WTC11 (cell line): Measurements from ENCODE around the gene SNAP29. TPM values are rescaled to one million over a fixed set of nuclear protein-coding genes. Genes with fewer than 3 reads are reported as not detected.

ENCODE experiments used
- ATAC-seq: fragments of 200-7000 bp; cut with Tn5 transposase; 2 replicates; pipeline ENCODE4 v1.10.0; 2021; ENCODE audit warnings: mild to moderate bottlenecking, moderate library complexity
- CTCF ChIA-PET: fragments of 300-600 bp; sonication (Branson Sonifier 250); formaldehyde crosslinking; loops from one replicate; lab custom pipeline; 2021; ENCODE audit warnings: antibody characterized with exemption; lab: Charles Lee
- POLR2A ChIA-PET: fragments of 350-600 bp; sonication (Branson Sonifier 250); formaldehyde crosslinking; loops from one replicate; lab custom pipeline; 2021; ENCODE audit warnings: antibody characterized with exemption; lab: Charles Lee
- DNase-seq: peaks from one replicate; pipeline ENCODE4 v3.0.0; 2021; ENCODE audit warnings: low spot score
- H3K27ac Mint-ChIP-seq: 2 replicates; pipeline ENCODE4 v1.8.0; 2021; ENCODE audit warnings: mixed read lengths
- H3K27me3 Mint-ChIP-seq: 2 replicates; pipeline ENCODE4 v1.8.0; 2021; ENCODE audit warnings: low read depth, mild to moderate bottlenecking, moderate library complexity, mixed read lengths
- H3K36me3 Mint-ChIP-seq: 2 replicates; pipeline ENCODE4 v1.8.0; 2021; ENCODE audit warnings: mixed read lengths
- H3K4me1 Mint-ChIP-seq: 2 replicates; pipeline ENCODE4 v1.8.0; 2022; ENCODE audit warnings: mixed read lengths
- H3K4me3 Mint-ChIP-seq: 2 replicates; pipeline ENCODE4 v1.8.0; 2021; ENCODE audit warnings: mild to moderate bottlenecking, moderate library complexity, mixed read lengths
- H3K9me3 Mint-ChIP-seq: 2 replicates; pipeline ENCODE4 v1.8.0; 2021; ENCODE audit warnings: mixed read lengths
- FOXK1 ChIP-seq: sonication (generic); formaldehyde crosslinking; IDR thresholded peaks from 2 replicates; pipeline ENCODE4 v1.8.0; 2022; ENCODE audit warnings: mild to moderate bottlenecking, moderate library complexity, missing genetic modification reagents
- IRF2 ChIP-seq: sonication (generic); formaldehyde crosslinking; IDR thresholded peaks from 2 replicates; pipeline ENCODE4 v1.8.0; 2022; ENCODE audit warnings: low read depth, missing genetic modification reagents, borderline replicate concordance
- MYBL2 ChIP-seq: sonication (generic); formaldehyde crosslinking; IDR thresholded peaks from 2 replicates; pipeline ENCODE4 v1.8.1; 2023; ENCODE audit warnings: mild to moderate bottlenecking, moderate library complexity, missing genetic modification reagents
- NFYB ChIP-seq: sonication (generic); formaldehyde crosslinking; conservative IDR thresholded peaks from 2 replicates; pipeline ENCODE4 v1.8.0; 2022; ENCODE audit warnings: low read depth, missing genetic modification reagents
- NR1H2 ChIP-seq: sonication (generic); formaldehyde crosslinking; IDR thresholded peaks from 2 replicates; pipeline ENCODE4 v1.9.0; 2021; ENCODE audit warnings: mild to moderate bottlenecking, moderate library complexity, missing genetic modification reagents
- SMAD3 ChIP-seq: sonication (generic); formaldehyde crosslinking; IDR thresholded peaks from 2 replicates; pipeline ENCODE4 v1.8.0; 2022; ENCODE audit warnings: missing genetic modification reagents, mild to moderate bottlenecking, borderline replicate concordance
- ZNF263 ChIP-seq: sonication (generic); formaldehyde crosslinking; IDR thresholded peaks from 2 replicates; pipeline ENCODE4 v1.8.1; 2022; ENCODE audit warnings: low read depth, mild to moderate bottlenecking, moderate library complexity, missing genetic modification reagents
- ZNF317 ChIP-seq: sonication (generic); formaldehyde crosslinking; IDR thresholded peaks from 2 replicates; pipeline ENCODE4 v1.8.1; 2023; ENCODE audit warnings: low read depth, mild to moderate bottlenecking, moderate library complexity, missing genetic modification reagents, borderline replicate concordance
- ZNF396 ChIP-seq: fragments of 250-450 bp; sonication (Bioruptor Pico); IDR thresholded peaks from 2 replicates; pipeline ENCODE4 v1.8.0; 2021; ENCODE audit warnings: mild to moderate bottlenecking, moderate library complexity, borderline replicate concordance
- total RNA-seq: library from RNA; stranded (reverse); gene quantifications from 3 replicates; pipeline ENCODE4 v1.2.3, GENCODE V29; 2021
- TF ChIP-seq, protein P1 (sequence below): fragments of 200-600 bp; IDR thresholded peaks from 2 replicates; pipeline ENCODE4 v1.8.0; 2022; ENCODE audit warnings: antibody characterized with exemption
- TF ChIP-seq, protein P2 (sequence below): sonication (generic); formaldehyde crosslinking; IDR thresholded peaks from 2 replicates; pipeline ENCODE4 v1.8.1; 2022; ENCODE audit warnings: mild to moderate bottlenecking, missing genetic modification reagents, moderate library complexity, borderline replicate concordance
- TF ChIP-seq, protein P3 (sequence below): fragments of 250-450 bp; sonication (Bioruptor Pico); IDR thresholded peaks from 2 replicates; pipeline ENCODE4 v1.9.0; 2021; ENCODE audit warnings: mild to moderate bottlenecking
- TF ChIP-seq, protein P4 (sequence below): sonication (generic); formaldehyde crosslinking; IDR thresholded peaks from 2 replicates; pipeline ENCODE4 v1.8.1; 2022; ENCODE audit warnings: low read depth, mild to moderate bottlenecking, moderate library complexity, missing genetic modification reagents, borderline replicate concordance
- TF ChIP-seq, protein P5 (sequence below): sonication (generic); formaldehyde crosslinking; IDR thresholded peaks from 2 replicates; pipeline ENCODE4 v1.8.1; 2023; ENCODE audit warnings: mild to moderate bottlenecking, missing genetic modification reagents, moderate library complexity
- TF ChIP-seq, protein P6 (sequence below): sonication (generic); formaldehyde crosslinking; IDR thresholded peaks from 2 replicates; pipeline ENCODE4 v1.8.0; 2023; ENCODE audit warnings: missing genetic modification reagents, mild to moderate bottlenecking, borderline replicate concordance

The SNAP29 gene
- total RNA-seq, 1 experiment from 2014 or later = 14.7 TPM

DNA sequence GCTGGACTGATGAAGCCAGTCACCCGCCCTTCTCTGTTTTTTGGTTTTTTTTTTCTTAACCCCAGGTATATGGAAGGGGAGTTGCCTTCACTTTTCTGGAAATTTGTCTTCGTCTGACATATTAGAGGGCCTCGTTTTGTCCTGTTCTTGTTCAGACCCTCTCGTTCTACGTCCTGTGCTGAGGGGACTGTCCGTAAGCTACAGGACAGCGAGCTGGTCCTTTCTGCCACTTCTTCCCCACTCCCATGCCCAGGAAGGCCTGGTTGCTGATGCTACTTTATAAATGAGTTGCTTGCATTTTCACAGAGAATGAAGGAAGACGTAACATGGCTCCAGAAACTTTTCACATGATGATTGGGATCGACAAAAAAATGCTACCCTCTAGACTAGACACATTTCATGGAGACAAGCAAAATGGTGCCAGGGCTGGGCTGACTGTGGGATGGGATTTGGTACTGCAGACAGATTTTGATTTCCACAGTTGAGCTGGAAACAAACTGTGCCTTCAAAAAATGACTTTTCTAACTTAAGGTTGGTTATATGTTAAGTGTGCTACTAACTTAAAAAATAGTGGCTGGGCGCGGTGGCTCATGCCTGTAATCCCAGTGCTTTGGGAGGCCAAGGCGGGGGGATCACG is 31.2 kb downstream of the SNAP29 start:
- H3K4me3 Mint-ChIP-seq = no peak overlapping the region
- H3K36me3 Mint-ChIP-seq = peaks cover 5% of the 10 kb centered on the region; the same call in 1 of the 2 replicates
- ATAC-seq (no peak), DNase-seq (no peak)
- H3K4me1 Mint-ChIP-seq = peaks cover 3% of the 10 kb centered on the region; the same call in 1 of the 2 replicates
- H3K27ac Mint-ChIP-seq = no peak overlapping the region; the same call in 1 of the 2 replicates
- POLR2A ChIA-PET = no interaction called here
- CTCF ChIA-PET = interaction anchor here (0.6 to 1.2 kb wide), 2 partner anchors 57 to 213 kb away, joined by 3 read pairs; no protein-coding TSS in a partner anchor
- H3K27me3 Mint-ChIP-seq = no peaks in the 10 kb centered on the region
- H3K9me3 Mint-ChIP-seq = no peaks in the 10 kb centered on the region
- no peak for TF ChIP-seq IRF2 (CRISPR knock-in tag)
- TF ChIP-seq MYBL2 (CRISPR knock-in tag) = no peak
- TF ChIP-seq, protein P1, sequence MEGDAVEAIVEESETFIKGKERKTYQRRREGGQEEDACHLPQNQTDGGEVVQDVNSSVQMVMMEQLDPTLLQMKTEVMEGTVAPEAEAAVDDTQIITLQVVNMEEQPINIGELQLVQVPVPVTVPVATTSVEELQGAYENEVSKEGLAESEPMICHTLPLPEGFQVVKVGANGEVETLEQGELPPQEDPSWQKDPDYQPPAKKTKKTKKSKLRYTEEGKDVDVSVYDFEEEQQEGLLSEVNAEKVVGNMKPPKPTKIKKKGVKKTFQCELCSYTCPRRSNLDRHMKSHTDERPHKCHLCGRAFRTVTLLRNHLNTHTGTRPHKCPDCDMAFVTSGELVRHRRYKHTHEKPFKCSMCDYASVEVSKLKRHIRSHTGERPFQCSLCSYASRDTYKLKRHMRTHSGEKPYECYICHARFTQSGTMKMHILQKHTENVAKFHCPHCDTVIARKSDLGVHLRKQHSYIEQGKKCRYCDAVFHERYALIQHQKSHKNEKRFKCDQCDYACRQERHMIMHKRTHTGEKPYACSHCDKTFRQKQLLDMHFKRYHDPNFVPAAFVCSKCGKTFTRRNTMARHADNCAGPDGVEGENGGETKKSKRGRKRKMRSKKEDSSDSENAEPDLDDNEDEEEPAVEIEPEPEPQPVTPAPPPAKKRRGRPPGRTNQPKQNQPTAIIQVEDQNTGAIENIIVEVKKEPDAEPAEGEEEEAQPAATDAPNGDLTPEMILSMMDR = no peak
- TF ChIP-seq ZNF263 (CRISPR knock-in tag) = no peak
- TF ChIP-seq NR1H2 = no peak
- no peak for TF ChIP-seq ZNF317 (CRISPR knock-in tag)
- TF ChIP-seq, protein P2, sequence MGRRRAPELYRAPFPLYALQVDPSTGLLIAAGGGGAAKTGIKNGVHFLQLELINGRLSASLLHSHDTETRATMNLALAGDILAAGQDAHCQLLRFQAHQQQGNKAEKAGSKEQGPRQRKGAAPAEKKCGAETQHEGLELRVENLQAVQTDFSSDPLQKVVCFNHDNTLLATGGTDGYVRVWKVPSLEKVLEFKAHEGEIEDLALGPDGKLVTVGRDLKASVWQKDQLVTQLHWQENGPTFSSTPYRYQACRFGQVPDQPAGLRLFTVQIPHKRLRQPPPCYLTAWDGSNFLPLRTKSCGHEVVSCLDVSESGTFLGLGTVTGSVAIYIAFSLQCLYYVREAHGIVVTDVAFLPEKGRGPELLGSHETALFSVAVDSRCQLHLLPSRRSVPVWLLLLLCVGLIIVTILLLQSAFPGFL = no peak
- TF ChIP-seq NFYB (CRISPR knock-in tag) = no peak
- TF ChIP-seq, protein P3, sequence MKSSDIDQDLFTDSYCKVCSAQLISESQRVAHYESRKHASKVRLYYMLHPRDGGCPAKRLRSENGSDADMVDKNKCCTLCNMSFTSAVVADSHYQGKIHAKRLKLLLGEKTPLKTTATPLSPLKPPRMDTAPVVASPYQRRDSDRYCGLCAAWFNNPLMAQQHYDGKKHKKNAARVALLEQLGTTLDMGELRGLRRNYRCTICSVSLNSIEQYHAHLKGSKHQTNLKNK (CRISPR knock-in tag) = no peak
- no peak for TF ChIP-seq SMAD3 (CRISPR knock-in tag)
- no peak for TF ChIP-seq ZNF396 (CRISPR knock-in tag)
- TF ChIP-seq, protein P4, sequence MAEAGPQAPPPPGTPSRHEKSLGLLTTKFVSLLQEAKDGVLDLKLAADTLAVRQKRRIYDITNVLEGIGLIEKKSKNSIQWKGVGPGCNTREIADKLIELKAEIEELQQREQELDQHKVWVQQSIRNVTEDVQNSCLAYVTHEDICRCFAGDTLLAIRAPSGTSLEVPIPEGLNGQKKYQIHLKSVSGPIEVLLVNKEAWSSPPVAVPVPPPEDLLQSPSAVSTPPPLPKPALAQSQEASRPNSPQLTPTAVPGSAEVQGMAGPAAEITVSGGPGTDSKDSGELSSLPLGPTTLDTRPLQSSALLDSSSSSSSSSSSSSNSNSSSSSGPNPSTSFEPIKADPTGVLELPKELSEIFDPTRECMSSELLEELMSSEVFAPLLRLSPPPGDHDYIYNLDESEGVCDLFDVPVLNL = no peak
- TF ChIP-seq, protein P5, sequence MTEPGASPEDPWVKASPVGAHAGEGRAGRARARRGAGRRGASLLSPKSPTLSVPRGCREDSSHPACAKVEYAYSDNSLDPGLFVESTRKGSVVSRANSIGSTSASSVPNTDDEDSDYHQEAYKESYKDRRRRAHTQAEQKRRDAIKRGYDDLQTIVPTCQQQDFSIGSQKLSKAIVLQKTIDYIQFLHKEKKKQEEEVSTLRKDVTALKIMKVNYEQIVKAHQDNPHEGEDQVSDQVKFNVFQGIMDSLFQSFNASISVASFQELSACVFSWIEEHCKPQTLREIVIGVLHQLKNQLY (CRISPR knock-in tag) = no peak
- TF ChIP-seq, protein P6, sequence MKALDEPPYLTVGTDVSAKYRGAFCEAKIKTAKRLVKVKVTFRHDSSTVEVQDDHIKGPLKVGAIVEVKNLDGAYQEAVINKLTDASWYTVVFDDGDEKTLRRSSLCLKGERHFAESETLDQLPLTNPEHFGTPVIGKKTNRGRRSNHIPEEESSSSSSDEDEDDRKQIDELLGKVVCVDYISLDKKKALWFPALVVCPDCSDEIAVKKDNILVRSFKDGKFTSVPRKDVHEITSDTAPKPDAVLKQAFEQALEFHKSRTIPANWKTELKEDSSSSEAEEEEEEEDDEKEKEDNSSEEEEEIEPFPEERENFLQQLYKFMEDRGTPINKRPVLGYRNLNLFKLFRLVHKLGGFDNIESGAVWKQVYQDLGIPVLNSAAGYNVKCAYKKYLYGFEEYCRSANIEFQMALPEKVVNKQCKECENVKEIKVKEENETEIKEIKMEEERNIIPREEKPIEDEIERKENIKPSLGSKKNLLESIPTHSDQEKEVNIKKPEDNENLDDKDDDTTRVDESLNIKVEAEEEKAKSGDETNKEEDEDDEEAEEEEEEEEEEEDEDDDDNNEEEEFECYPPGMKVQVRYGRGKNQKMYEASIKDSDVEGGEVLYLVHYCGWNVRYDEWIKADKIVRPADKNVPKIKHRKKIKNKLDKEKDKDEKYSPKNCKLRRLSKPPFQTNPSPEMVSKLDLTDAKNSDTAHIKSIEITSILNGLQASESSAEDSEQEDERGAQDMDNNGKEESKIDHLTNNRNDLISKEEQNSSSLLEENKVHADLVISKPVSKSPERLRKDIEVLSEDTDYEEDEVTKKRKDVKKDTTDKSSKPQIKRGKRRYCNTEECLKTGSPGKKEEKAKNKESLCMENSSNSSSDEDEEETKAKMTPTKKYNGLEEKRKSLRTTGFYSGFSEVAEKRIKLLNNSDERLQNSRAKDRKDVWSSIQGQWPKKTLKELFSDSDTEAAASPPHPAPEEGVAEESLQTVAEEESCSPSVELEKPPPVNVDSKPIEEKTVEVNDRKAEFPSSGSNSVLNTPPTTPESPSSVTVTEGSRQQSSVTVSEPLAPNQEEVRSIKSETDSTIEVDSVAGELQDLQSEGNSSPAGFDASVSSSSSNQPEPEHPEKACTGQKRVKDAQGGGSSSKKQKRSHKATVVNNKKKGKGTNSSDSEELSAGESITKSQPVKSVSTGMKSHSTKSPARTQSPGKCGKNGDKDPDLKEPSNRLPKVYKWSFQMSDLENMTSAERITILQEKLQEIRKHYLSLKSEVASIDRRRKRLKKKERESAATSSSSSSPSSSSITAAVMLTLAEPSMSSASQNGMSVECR (CRISPR knock-in tag) = no peak
- no peak for TF ChIP-seq FOXK1 (CRISPR knock-in tag)
